Skeletal muscle tissue (tissue), 4 donors: ENCODE measurements around the gene TMEM260. TPM values are rescaled to one million over a fixed set of nuclear protein-coding genes. Genes with fewer than 3 reads are reported as not detected.
"Not testable (repeated sequence)": the region's sequence is repeated elsewhere in the genome, so short reads cannot be mapped to it uniquely, and the experiment has no call there.

Source experiments
- H3K27ac ChIP-seq: one replicate; pipeline ENCODE4 v1.7.0; 2013; ENCODE audit warnings: mild to moderate bottlenecking, low read depth, low read length, inconsistent platforms
- H3K27me3 ChIP-seq, 3 donors: one replicate each; pipeline ENCODE4 v1.7.0; 2013; ENCODE audit warnings: low read length in 3 of 3; ENCODE audit not compliant: control insufficient read depth in 3 of 3, insufficient read depth in 3 of 3
- H3K36me3 ChIP-seq, 3 donors: one replicate each; pipeline ENCODE4 v1.7.0; 2013; ENCODE audit warnings: low read length in 3 of 3; ENCODE audit not compliant: control insufficient read depth in 3 of 3, insufficient read depth in 3 of 3
- H3K4me1 ChIP-seq, 3 donors: one replicate each; pipeline ENCODE4 v1.7.0; 2013; ENCODE audit warnings: low read length in 3 of 3, mild to moderate bottlenecking in 3 of 3; ENCODE audit not compliant: control insufficient read depth in 3 of 3, insufficient read depth in 3 of 3
- H3K4me3 ChIP-seq, 3 donors: one replicate each; pipeline ENCODE4 v1.7.0; 2013; ENCODE audit warnings: low read length in 3 of 3
- H3K9ac ChIP-seq, 3 donors: one replicate each; pipeline ENCODE4 v1.7.0; 2013; ENCODE audit warnings: low read length in 3 of 3, mild to moderate bottlenecking in 3 of 3, moderate library complexity in 2 of 3, low read depth in 1 of 3
- H3K9me3 ChIP-seq, 3 donors: one replicate each; pipeline ENCODE4 v1.7.0; 2013; ENCODE audit warnings: low read length in 3 of 3; ENCODE audit not compliant: control insufficient read depth in 3 of 3
- total RNA-seq: library from RNA; depleted of rRNA; stranded (reverse); fragments of >200 nt; gene quantifications from one replicate; pipeline ENCODE4 v1.2.3, GENCODE V29; 2014
- donor health status: Osteomylitis.

TMEM260 gene
- total RNA-seq, 1 donor from 2014 or later, result 13.0 TPM

DNA sequence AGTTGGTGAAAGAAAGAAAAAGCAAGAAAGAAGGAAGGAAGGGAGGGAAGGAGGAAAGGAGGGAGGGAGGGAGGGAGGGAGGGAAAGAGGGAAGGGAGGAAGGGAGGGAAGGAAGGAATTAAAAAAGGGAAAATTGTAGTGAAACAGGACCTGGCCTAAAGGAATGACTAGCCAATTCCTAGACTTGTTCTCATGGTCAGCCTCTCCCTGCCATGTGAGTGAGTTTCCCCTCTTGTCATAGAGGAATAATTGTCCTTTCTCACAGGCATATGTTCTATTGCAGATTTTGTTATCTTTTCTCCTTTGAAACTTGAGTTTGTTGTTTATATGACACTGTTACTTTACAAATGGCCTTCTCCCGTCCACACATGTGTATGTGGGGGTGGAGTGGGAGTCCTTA lies 81.9 kb downstream of the TMEM260 start:
- no peaks in the 10 kb centered on the region for H3K36me3 ChIP-seq
- no peak overlapping the region for H3K27ac ChIP-seq
- H3K27me3 ChIP-seq, result no peaks in the 10 kb centered on the region
- no peak overlapping the region for H3K9ac ChIP-seq
- no peaks in the 10 kb centered on the region for H3K4me1 ChIP-seq
- no peak overlapping the region for H3K4me3 ChIP-seq
- no peaks in the 10 kb centered on the region for H3K9me3 ChIP-seq

DNA sequence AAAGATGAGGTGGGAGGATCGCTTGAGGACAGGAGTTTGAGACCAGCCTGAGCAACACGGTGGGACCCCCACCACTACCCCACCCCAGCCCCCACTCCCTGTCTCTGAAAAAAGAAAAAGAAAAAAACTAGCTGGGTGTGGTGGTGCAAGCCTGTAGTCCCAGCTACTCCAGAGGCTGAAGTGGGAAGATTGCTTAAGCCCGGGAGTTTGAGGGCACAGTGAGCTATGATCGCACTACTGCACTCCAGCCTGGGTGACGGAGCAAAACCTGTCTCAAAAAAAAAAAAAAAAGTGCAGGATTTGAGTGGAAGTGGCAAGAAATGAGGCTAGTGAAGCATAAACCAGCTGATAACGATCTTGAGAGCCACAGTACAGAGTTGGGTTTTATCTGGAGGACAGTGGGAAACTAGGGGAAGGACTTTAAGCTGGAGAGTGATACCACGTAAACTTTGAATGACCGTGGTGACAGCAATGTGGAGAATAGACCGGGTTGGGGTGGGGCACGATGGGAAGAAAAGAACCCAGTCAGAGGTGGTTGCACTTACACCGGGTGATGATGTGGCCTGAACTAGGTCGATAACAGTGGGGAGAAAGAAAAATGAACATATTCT lies 85.3 kb downstream of the TMEM260 start:
- Histone ChIP-seq H3K9me3 (no peaks in the 10 kb centered on the region), H3K4me1 (no peaks in the 10 kb centered on the region), H3K27ac (no peak overlapping the region), H3K4me3 (no peak overlapping the region), H3K27me3 (no peaks in the 10 kb centered on the region), H3K36me3 (no peaks in the 10 kb centered on the region), H3K9ac (no peak overlapping the region)

DNA sequence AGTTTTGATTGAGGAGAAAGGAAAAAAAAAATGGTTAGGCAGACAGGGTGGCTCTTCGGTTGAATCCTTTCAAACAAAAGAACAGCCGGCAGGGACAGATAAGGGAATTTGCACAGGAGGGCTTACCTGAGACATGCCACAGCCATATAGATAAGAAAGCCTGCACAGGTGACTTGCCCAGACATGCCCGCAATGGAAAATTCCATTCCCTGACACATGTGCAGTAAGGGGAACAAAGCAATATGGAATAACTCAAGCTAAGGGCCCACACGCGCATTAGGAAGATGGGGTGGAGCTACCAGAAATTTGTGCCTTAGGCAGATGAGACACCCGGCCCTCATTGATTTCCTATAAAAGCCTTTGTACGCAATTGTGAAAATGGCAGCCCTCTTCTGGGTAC lies 86.7 kb downstream of the TMEM260 start:
- no peaks in the 10 kb centered on the region for H3K9me3 ChIP-seq
- H3K36me3 ChIP-seq, result no peaks in the 10 kb centered on the region
- H3K27me3 ChIP-seq, result no peaks in the 10 kb centered on the region
- H3K27ac ChIP-seq, result no peak overlapping the region
- H3K9ac ChIP-seq, result no peak overlapping the region
- no peak overlapping the region for H3K4me3 ChIP-seq
- no peaks in the 10 kb centered on the region for H3K4me1 ChIP-seq

DNA sequence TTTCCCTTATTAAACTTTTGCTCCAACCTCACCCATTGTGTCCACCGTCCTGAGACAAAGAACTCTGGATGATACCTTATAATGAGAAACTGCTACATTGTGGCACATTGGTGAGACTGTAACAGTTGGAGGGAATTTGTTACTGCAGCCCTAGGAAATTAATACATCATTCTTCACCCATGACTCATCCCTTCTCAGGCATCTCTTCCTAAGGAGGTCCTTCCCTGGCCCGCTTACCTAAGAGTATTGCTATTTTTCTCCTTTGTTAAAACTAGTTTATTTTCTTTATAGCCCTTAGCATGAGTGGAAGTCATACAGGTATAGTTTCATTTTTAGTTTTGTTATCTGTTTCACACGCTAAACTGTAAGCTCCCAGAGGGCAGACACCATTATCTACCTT lies 87.1 kb downstream of the TMEM260 start:
- no peaks in the 10 kb centered on the region for H3K9me3 ChIP-seq
- H3K9ac ChIP-seq, result no peak overlapping the region
- H3K4me3 ChIP-seq, result no peak overlapping the region
- no peaks in the 10 kb centered on the region for H3K4me1 ChIP-seq
- no peaks in the 10 kb centered on the region for H3K27me3 ChIP-seq
- no peak overlapping the region for H3K27ac ChIP-seq
- no peaks in the 10 kb centered on the region for H3K36me3 ChIP-seq

- not testable (repeated sequence) for H3K4me3 ChIP-seq, H3K9ac ChIP-seq
Observed at GRCh38 chr14:56667290-56667689, 87.7 kb downstream of the TMEM260 start.

DNA sequence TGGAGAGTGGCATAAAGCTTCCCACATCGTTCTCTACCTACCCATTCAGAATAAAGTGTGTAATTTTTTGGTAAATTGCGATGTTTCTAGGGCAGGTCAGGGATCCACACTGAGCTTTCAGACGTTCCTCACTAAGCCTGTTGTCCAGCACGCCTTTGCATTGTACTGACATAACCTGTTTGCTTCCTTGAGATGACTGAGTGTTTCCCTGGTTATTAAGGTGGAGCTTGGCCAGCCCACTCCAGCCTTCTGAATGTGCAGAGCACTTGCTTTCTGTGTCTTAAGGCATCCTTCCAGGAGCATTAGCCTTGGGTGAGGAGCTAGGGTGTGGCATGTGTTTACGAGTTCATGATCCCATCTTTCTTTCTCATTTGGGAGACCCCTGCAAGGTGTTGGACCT lies 96.4 kb downstream of the TMEM260 start:
- H3K4me1 ChIP-seq, result no peaks in the 10 kb centered on the region
- no peaks in the 10 kb centered on the region for H3K36me3 ChIP-seq
- H3K9me3 ChIP-seq, result peaks cover 0 to 6% (median 0%) of the 10 kb centered on the region in 3 donors
- H3K27me3 ChIP-seq, result no peaks in the 10 kb centered on the region
- no peak overlapping the region for H3K27ac ChIP-seq
- no peak overlapping the region for H3K9ac ChIP-seq
- H3K4me3 ChIP-seq, result no peak overlapping the region

More at GRCh38 chr14:56667290-56667689, 87.7 kb downstream of the TMEM260 start:
- H3K4me1 ChIP-seq, H3K27me3 ChIP-seq, H3K36me3 ChIP-seq, H3K27ac ChIP-seq, H3K9me3 ChIP-seq: not testable (repeated sequence)

- peaks cover 0 to 6% (median 0%) of the 10 kb centered on the region in 3 donors for H3K9me3 ChIP-seq
- H3K36me3 ChIP-seq, result no peaks in the 10 kb centered on the region
- H3K9ac ChIP-seq, result no peak overlapping the region
- H3K4me3 ChIP-seq, result no peak overlapping the region
- no peak overlapping the region for H3K27ac ChIP-seq
- H3K4me1 ChIP-seq, result no peaks in the 10 kb centered on the region
- H3K27me3 ChIP-seq, result no peaks in the 10 kb centered on the region
Observed at GRCh38 chr14:56678838-56679237, 99.2 kb downstream of the TMEM260 start.

DNA sequence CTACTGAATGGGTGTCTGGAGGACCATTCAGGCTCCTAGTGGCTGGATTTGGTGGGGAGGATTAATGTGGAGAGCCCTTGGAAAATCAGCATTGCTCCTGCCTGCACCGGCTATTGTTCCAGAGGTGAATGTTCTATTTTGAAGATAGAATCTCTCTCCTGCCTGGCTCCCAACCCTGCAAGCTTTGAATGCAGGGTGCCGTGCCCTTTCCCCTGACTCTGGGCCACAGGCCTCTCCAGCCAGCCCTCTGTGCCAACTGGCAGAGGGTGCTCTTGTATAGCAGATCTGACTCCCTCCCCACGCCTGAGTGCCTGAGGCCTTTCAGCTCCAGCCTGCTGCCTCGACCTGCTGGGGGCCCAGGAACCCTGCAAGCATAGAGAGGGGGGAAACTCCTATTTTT lies 106.8 kb downstream of the TMEM260 start:
- Histone ChIP-seq H3K27ac (no peak overlapping the region), H3K4me1 (no peaks in the 10 kb centered on the region), H3K27me3 (no peaks in the 10 kb centered on the region), H3K4me3 (no peak overlapping the region), H3K36me3 (no peaks in the 10 kb centered on the region), H3K9ac (no peak overlapping the region), H3K9me3 (no peaks in the 10 kb centered on the region)

GRCh38 chr14:56687123-56687522 lies 107.5 kb downstream of the TMEM260 start:
- Histone ChIP-seq H3K9ac (no peak overlapping the region), H3K36me3 (no peaks in the 10 kb centered on the region), H3K4me1 (no peaks in the 10 kb centered on the region), H3K27ac (no peak overlapping the region), H3K9me3 (no peaks in the 10 kb centered on the region), H3K4me3 (no peak overlapping the region), H3K27me3 (no peaks in the 10 kb centered on the region)

DNA sequence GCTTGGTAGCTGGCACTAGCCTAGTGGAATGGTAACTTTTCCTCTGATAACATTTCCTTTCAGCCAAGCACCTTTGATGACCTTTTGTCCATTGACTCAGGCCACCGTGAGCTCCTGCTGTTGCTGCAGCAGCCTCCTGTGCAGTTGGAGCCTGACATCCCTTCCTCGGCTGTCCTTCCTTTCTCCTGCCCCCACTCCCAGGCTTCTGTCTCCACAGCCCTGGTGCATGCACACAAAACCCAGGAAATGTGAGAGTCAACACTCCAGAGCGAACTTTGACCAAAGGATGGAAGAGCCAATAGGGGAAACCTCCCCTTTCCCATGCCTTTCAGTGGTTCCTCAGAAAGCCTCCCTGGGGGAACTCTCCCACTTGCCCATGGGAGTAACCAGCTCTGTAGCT lies 115.0 kb downstream of the TMEM260 start:
- H3K36me3 ChIP-seq, result no peaks in the 10 kb centered on the region
- peaks cover 0 to 5% (median 0%) of the 10 kb centered on the region in 3 donors for H3K27me3 ChIP-seq
- no peak overlapping the region for H3K27ac ChIP-seq
- H3K4me3 ChIP-seq, result no peak overlapping the region
- H3K9me3 ChIP-seq, result no peaks in the 10 kb centered on the region
- no peaks in the 10 kb centered on the region for H3K4me1 ChIP-seq
- H3K9ac ChIP-seq, result no peak overlapping the region

- H3K4me1 ChIP-seq, H3K36me3 ChIP-seq, H3K4me3 ChIP-seq, H3K9me3 ChIP-seq, H3K27ac ChIP-seq, H3K27me3 ChIP-seq, H3K9ac ChIP-seq: not testable (repeated sequence)
Observed at GRCh38 chr14:56695216-56695615, 115.6 kb downstream of the TMEM260 start.
